Measurements from ENCODE around the gene ATF2. TPM values are rescaled to one million over a fixed set of nuclear protein-coding genes. Genes with fewer than 3 reads are reported as not detected.
"Not testable (repeated sequence)": the region's sequence is repeated elsewhere in the genome, so short reads cannot be mapped to it uniquely, and the experiment has no call there.

ATF2 gene
- polyA plus RNA-seq, 4 donors: 54.6 to 69.4 (median 60.7) TPM

DNA sequence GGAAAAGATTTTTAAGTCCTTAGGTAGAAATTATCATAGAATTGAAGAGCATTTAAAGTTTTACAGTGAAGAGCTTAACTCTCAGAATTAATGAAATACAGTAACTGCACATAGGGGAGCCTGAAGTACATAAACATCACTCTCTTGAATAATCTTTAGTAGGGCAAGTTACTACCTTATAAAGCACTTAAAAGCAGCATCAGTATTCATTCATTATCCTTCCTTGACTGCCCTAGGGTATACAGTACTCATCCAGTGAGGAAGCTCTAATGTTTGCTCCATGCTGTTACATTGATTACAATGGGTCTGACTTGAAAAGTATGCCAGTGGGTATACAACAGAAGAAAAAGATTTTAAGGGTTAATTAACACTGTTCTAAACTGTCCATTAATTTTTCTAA is 66.5 kb downstream of the ATF2 start:
- DNase-seq (ENCODE audit: low read depth in 4 of 4, low spot score in 2 of 4): no peak

DNA sequence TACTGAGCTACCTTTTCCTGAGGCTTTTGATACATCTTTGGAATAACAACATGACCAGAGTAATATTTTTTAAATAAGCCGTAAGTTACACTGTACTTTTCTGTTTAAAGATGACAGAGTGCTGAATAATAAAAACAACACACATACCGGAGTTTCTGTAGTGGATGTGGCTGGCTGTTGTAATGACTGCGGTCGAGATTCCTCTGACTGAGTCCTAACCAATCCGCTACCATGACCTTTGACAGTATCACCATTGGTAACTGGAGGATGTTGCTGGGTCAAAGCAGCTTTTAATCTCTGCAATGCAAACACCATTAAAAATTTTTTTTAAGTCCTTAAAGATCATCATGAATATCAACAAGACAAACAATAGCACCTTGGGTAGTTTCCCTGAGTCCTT is 70.7 kb downstream of the ATF2 start:
- no peak for DNase-seq (ENCODE audit: low read depth in 4 of 4, low spot score in 2 of 4)

DNA sequence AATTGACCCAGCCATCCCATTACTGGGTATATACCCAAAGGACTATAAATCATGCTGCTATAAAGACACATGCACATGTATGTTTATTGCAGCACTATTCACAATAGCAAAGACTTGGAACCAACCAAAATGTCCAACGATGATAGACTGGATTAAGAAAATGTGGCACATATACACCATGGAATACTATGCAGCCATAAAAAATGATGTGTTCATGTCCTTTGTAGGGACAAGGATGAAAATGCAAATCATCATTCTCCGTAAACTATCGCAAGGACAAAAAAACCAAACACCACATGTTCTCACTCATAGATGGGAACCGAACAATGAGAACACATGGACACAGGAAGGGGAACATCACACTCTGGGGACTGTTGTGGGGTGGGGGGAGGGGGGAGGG is 83.9 kb downstream of the ATF2 start:
- not testable (repeated sequence) for DNase-seq (ENCODE audit: low read depth in 4 of 4, low spot score in 2 of 4)

DNA sequence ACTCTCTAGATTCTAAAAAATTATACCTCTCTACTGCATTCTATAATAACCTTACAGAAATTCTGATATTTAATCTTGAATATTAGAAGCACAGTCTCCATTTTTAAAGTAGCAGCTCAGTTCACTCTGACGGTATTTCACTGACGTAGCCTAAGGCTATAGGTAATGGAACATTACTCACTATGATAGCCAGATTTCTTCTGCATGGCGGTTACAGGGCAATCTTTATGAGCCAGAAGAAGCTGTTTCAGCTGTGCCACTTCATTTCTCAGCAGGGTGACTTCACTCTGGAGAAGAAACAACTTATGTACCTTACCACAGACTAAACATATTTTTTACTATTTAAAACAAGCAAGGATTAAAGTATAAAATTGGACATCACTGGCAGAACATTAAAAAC is 87.5 kb downstream of the ATF2 start:
- DNase-seq (ENCODE audit: low read depth in 4 of 4, low spot score in 2 of 4): no peak

DNA sequence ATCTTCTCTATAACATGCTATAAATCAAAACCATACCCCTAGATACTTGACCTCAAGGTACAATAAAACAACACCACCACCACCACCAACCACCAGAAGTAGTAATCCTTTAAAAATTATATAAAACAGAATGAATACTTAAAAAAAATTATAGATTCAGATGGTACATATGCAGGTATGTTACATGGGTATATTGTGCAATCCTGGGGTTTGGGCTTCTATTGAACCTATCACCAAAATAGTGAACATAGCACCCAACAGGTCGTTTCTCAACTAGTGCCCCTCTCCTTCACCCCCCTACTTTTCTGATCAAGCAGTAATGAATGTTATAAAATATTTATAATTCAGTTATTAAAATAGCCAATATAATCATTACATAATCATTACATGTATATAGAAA is 91.7 kb downstream of the ATF2 start:
- no peak for DNase-seq (ENCODE audit: low read depth in 4 of 4, low spot score in 2 of 4)

DNA sequence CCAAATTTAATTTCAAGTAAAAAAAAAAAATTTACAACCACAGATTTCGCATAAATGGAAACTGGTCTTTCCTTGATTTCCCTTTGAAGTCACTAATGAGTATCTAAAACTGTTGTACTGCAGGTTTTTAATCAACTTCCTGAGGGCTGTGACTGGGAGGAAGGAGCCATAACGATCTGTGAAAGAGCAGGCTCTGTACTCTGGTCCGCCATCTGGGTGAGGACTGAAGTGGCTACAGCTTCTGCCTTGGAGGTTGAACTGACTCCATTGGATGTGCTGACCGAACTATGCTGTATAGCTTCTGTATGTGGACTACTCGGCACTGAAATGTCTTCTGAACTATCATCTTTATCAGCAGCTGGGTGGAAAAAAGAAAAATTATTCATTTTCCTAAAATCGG is 93.5 kb downstream of the ATF2 start:
- no peak for DNase-seq (ENCODE audit: low read depth in 4 of 4, low spot score in 2 of 4)

DNA sequence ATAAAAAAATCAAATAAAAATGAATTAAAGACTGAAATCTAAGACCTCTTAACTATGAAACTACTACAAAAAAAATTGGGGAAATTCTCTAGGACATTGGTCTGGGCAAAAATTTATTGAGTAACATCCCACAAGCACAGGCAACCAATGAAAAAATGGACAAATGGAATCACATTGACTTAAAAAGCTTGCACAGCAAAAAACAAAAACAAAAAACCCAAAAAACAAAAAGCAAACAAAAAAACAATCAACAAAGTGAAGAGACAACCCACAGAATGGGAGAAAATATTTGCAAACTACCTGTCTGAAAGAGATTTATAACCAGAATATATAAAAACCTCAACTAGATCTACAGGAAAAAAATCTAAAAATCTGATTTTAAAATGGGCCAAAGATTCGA is 99.5 kb downstream of the ATF2 start:
- no peak for DNase-seq (ENCODE audit: low read depth in 4 of 4, low spot score in 2 of 4)

DNA sequence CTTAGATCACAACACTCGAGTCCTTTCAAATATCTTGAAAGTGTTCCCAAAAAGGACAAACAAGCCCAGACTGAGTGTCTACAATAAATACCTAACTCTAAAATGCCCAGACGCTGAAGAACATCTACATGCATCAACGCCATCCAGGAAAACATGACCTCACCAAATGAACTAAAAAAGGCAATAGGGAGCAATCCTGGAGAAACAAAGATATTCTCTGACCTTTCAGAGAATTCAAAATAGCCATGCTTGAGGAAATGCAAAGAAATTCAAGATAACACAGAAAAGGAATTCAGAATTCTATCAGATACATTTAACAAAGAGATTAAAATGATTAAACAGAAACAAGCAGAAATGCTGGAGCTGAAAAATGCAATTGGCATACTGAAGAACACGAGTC is 101.6 kb downstream of the ATF2 start:
- DNase-seq (ENCODE audit: low read depth in 4 of 4, low spot score in 2 of 4): no peak

DNA sequence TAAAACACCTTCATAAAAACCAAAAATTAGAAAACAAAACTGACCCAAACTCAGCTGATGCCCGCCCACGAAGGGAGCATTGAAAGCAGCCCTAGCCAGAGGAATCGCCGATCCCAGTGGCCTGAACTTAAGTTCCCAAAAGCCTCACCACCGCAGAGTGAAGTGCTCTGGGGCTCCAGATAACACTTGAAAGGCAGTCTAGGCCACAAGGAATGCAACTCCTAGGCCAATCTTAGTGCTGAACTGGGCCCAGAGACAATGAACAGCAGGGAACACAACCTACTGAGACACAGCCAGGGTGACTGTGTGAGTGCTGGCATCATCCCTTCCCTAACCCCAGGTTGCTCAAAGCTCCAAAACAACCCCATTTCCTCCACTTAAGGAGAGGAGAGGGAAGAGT is 103.2 kb downstream of the ATF2 start:
- no peak for DNase-seq (ENCODE audit: low read depth in 4 of 4, low spot score in 2 of 4)

DNA sequence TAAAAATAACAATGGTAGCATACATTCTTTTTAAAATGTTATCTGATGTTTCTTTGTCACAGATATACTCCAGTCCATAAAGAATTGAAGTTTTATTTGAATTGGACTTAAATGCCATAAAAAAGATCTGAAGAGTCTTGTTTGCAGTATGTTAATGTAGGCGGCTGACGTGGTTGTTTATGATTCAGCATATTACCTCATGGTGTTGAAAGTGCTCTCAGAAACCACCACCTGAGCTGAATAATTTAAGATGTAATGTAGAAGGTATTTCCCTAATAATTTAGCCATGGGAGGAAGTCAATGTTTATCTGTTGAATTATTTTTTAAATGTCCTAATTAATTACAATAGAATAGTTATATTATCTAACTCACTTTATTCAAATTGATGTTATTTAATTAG is 104.3 kb downstream of the ATF2 start:
- DNase-seq (ENCODE audit: low read depth in 4 of 4, low spot score in 2 of 4): no peak

DNA sequence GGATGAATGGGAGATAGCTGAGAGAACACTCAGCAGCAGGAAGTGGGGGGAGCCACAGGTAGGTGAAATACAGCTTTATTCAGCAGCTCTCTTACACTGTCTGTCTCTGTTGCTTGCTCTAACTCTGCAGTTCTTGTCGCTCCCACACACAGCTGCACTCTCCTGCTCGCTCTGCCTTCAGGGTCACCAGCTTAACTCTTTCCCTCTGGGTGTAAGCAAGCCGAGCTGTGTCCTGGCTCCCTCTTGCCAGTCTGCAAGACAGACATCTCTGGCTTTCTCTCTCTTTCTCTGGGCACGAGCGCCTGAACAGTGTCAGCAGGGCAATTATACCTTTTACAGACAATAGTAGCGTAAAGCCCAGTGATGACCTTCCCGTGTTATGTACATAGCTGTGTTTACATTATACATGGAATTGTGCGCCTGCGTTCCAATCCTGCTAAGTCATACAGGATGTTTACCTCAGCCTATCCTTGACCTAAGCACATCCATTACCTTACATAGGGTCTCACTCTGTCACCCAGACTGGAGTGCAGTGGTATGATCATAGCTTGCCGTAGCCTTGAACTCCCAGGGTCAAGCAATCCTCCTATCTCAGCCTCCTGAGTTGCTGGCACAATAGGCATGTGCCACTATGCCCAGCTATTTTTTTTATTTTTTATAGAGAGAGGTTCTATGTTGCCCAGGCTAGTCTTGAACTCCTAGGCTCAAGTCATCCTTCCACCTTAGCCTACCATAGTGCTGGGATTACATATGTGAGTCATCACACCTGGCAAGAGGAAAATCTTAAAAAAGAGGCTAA is 105.0 kb downstream of the ATF2 start:
- no peak for DNase-seq (ENCODE audit: low read depth in 4 of 4, low spot score in 2 of 4)

DNA sequence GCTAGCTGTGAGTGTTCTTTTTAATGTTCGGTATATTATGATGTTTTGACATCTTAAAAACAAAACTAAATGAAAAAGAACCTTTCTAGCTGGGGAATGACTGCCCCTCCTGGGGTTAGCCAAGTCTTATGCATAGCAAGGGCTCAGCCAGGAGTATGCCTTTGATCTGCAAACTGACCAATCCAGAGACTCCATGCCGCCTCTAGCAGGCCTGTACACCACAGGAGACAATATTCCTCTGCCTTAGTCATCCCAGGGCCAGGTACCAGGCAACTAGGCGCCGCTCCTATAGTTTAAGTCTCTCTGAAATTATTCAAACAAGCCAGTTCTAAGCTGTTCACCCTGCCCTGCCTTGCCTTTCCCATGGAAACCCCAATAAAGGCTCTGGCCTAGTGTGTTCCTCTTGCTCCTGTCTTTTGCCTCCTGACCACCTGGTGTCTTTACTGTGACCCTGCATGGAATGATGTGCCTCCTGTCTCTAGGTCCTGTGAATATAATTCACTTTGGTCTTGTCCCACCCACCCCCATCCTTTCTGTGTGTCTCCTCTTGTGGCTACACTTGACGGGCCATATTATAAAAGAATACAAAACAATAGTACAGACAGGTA is 110.8 kb downstream of the ATF2 start:
- DNase-seq (ENCODE audit: low read depth in 4 of 4, low spot score in 2 of 4): no peak

DNA sequence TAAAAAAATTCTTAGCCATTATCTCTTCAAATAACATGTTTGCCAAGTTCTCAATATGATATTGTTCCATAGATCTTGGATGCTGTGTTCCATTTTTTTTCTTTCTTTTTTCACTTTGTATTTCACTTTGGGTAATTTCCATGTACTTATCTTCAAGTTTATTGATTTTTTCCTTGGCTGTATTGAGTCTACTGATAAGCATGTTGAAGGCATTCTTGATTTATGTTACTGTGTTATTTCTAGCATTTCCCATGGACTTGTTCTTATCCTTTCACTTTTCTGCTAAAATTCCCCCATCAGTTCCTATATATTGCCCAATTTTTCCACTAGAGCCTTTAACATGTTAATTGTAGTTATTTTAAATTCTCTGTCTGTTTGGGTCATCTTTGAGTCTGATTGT is 112.0 kb downstream of the ATF2 start:
- DNase-seq (ENCODE audit: low read depth in 4 of 4, low spot score in 2 of 4): no peak

DNA sequence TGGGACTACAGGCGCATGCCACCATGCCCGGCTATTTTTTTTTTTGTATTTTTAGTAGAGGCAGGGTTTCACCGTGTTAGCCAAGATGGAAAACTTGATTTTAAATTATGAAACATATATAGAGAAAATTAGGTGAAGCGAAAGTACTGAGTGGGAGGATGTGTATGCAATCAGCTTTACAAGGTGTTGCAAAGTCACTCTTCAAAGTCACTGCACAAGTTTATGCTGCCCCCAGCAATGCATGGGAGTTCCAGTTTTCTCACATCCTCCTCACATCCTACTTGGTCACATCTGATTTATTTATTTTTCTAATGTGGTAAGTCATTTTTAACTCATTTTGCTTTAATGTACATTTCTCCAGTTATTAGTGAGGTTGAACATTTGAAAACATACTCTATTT is 113.7 kb downstream of the ATF2 start:
- DNase-seq (ENCODE audit: low read depth in 4 of 4, low spot score in 2 of 4): no peak

DNA sequence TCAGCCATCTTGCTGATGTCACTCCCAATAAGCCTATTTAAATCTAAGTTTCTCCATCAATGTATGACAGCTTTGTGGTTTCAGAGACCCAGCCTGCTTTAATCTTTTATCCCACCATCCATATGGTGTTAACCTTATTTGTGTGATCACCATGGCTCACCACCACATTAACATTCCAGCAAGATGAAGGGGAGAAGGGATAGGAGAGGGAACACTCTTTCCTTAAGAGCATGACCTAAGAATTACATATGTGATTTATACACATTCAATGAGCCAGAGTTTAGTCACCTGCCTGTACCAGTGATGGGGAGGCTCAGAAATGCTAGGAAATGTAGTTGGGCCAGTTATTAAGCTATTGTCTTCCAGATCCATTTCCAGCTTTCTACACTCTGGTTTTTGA is 118.3 kb downstream of the ATF2 start:
- no peak for DNase-seq (ENCODE audit: low read depth in 4 of 4, low spot score in 2 of 4)

DNA sequence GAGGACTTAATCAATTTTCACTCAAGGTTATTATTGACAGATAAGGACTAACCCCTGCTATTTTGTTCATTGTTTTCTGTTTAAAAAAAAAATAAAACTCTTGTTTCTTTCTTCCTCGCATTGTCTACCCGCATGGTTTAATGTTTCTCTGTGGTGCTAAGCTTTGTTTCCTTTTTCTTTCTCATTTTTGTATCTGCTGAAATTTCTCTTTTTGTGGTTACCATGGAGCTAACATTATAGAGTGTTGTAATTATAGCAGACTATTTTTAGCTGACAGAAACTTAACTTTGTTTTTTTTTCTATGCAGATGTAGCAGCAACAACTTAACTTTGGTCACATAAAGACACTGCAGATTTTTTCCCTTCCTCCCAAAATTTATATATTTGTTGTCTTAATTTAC is 119.7 kb downstream of the ATF2 start:
- no peak for DNase-seq (ENCODE audit: low read depth in 4 of 4, low spot score in 2 of 4)

DNA sequence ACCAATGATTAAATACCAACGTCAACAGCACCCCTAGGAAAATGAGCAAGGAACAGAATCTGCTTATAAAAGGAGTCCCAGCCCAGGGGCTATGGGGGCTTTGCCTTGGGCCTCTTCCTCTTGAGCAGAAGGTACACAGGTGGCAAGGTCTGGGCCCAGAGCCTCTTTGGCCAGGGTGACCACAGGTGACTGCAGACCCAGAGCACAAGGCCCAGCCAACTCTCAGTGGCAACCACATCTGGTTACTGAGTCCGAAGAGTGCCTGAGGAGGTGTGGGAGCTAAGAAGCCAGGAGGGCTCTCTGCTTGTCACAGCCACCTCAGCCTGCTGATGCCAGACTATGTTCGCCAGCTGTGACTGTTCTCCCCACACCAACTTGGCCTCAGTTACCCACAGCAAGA is 128.5 kb downstream of the ATF2 start:
- no peak for DNase-seq (ENCODE audit: low read depth in 4 of 4, low spot score in 2 of 4)

DNA sequence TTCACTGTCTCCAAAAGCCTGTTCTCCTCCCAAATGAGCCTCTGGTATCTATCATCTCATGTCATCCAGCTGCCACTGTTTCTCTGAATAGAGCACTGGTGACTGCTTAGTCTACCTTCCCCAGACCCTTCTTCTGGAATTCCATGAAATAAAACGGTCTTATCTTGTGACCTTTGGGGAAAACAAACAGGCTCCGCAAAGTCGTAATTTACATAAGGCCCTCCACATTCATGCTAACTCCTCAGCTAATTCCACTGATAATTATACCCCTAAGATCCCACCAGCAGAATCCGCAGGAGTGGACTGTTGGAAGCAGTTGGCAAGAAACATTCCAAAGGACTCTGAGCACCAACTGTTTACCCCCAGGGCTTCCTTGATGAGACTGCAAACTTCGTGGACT is 129.0 kb downstream of the ATF2 start:
- DNase-seq (ENCODE audit: low read depth in 4 of 4, low spot score in 2 of 4): no peak

DNA sequence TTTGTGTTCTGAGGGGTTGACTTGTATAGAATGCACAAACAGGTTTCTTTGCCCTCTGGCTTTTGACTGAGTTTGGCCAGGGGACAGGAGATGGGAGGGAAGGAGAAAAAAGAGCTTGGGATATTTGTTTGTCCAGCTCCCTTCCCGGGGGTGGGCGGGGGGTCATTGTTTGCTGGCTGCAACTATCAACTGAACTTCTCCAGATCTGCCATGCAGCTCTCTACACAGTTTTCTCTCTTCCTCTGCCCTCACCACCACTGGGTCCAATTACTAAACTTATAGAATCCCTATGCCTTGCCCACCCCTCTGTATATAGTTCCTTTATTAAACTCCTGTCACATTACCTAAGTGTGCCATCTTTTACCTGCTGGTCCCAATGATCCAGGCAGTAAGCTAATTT is 130.1 kb downstream of the ATF2 start:
- DNase-seq (ENCODE audit: low read depth in 4 of 4, low spot score in 2 of 4): no peak

DNA sequence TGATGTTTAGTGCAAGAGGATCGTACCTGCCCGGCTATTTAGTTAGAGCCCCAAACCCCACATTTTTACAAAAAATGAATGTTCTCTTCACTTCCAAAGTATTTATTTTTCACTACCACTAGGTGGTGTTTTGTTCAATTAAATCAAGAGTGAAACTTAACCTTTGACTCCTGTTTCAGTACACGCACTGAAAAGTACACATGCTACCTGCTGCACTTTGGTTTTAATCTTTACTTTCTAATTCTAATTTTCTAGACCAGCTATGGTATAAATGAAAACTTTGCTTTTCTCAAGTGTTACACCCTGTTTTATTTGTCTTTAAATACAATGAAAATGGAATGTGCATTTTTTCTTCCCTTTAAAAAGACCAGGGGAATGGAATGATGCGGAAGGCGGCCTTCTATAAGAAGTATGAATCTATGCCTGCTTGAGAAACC is 131.4 kb downstream of the ATF2 start:
- DNase-seq (ENCODE audit: low read depth in 4 of 4, low spot score in 2 of 4): no peak

DNA sequence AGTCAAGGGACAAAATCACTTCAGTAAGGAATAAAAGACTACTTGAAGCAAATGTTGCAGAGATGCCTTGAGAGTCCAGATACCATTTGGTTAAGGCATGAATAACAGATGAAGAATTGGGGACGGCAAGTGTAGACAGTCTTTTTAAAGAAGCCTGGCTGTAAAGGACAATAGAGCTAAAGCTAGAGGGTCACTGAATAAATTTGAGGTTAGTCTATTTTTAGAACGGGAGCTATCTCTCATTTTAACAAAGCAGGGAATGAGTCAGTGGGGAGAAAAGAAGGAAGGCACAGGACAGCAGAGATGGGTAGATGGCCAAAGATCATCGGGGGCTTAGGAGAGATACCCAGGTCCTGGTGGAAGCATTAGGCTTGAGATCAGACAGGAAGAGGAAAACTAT is 132.2 kb downstream of the ATF2 start:
- DNase-seq (ENCODE audit: low read depth in 4 of 4, low spot score in 2 of 4): no peak

DNA sequence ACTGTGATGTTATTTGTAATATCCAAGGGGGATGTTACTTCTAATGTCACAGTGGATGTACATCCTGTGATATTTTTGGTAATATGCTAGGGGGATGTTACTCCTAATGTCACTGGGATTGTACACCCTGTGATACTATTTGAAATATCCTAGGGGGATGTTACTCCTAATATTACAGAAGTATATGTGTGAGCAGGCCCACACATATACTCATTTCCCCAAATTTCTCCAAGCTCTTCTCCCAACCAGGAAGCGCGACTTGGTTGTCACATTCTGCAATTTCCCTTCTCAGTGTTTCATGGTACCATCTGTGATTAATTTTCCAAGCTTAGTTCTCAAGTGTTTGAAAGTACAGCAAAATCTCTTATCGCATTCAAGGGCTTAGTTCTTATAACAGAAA is 133.3 kb downstream of the ATF2 start:
- DNase-seq (ENCODE audit: low read depth in 4 of 4, low spot score in 2 of 4): no peak
